COLO829 (cell line): ENCODE measurements around the gene NSMCE3.

ENCODE experiments used
- DNase-seq: peaks from one replicate; pipeline ENCODE4 v3.0.0; 2012; ENCODE audit warnings: low spot score

Gene NSMCE3

GRCh38 chr15:29222129-29222853 is 47.3 kb downstream of the NSMCE3 start:
- DNase-seq, result no peak

- no peak for DNase-seq
These were observed 48.8 kb downstream of the NSMCE3 start for GRCh38 chr15:29220852-29221251.

GRCh38 chr15:29216955-29217354 is 52.7 kb downstream of the NSMCE3 start:
- no peak for DNase-seq
